ENCODE measurements around the gene CEP170.
A peak's percentile ranks its signal among the peaks of the same experiment; 100 is the strongest.

The CEP170 gene

GRCh38 chr1:243254927-243255790 lies at the start of gene CEP170:
CEP170 (minus strand) TSS chr1:243255281; CDS start chr1:243225280, 30,001 bp downstream.
- DNase-seq = peak; percentile 76 to 100 (median 93)

GRCh38 chr1:243301059-243301458 lies 46.0 kb upstream of the CEP170 start:
- DNase-seq = no peak

- DNase-seq = no peak
Observed at GRCh38 chr1:243299069-243299468, 44.0 kb upstream of the CEP170 start.

GRCh38 chr1:243294723-243295121 lies 39.6 kb upstream of the CEP170 start:
- DNase-seq = no peak

GRCh38 chr1:243293941-243294722 lies 39.1 kb upstream of the CEP170 start:
- no peak for DNase-seq

GRCh38 chr1:243292117-243292516 lies 37.0 kb upstream of the CEP170 start:
- DNase-seq = no peak

- DNase-seq = no peak
Observed at GRCh38 chr1:243291292-243291691, 36.2 kb upstream of the CEP170 start.

- DNase-seq = no peak
Observed at GRCh38 chr1:243288062-243288461, 33.0 kb upstream of the CEP170 start.

GRCh38 chr1:243287652-243288051 lies 32.6 kb upstream of the CEP170 start:
- no peak for DNase-seq

- DNase-seq = no peak
Observed at GRCh38 chr1:243287123-243287460, 32.0 kb upstream of the CEP170 start.

GRCh38 chr1:243286409-243287122 lies 31.5 kb upstream of the CEP170 start:
- DNase-seq = no peak

GRCh38 chr1:243281672-243282071 lies 26.6 kb upstream of the CEP170 start:
- no peak for DNase-seq

- no peak for DNase-seq
Observed at GRCh38 chr1:243280571-243281129, 25.6 kb upstream of the CEP170 start.

- DNase-seq = no peak
Observed at GRCh38 chr1:243275316-243275715, 20.2 kb upstream of the CEP170 start.

GRCh38 chr1:243273945-243274344 lies 18.9 kb upstream of the CEP170 start:
- DNase-seq = no peak

- no peak for DNase-seq
Observed at GRCh38 chr1:243273506-243273905, 18.4 kb upstream of the CEP170 start.

- DNase-seq = no peak
Observed at GRCh38 chr1:243272401-243272800, 17.3 kb upstream of the CEP170 start.

- no peak for DNase-seq
Observed at GRCh38 chr1:243271996-243272395, 16.9 kb upstream of the CEP170 start.

- DNase-seq = no peak
Observed at GRCh38 chr1:243270097-243270864, 15.2 kb upstream of the CEP170 start.

GRCh38 chr1:243269461-243269801 lies 14.3 kb upstream of the CEP170 start:
- DNase-seq = no peak
